Measurements from ENCODE around the gene ITSN1.
A peak's percentile ranks its signal among the peaks of the same experiment; 100 is the strongest.
"Not testable (repeated sequence)": the region's sequence is repeated elsewhere in the genome, so short reads cannot be mapped to it uniquely, and the experiment has no call there.

Gene ITSN1

DNA sequence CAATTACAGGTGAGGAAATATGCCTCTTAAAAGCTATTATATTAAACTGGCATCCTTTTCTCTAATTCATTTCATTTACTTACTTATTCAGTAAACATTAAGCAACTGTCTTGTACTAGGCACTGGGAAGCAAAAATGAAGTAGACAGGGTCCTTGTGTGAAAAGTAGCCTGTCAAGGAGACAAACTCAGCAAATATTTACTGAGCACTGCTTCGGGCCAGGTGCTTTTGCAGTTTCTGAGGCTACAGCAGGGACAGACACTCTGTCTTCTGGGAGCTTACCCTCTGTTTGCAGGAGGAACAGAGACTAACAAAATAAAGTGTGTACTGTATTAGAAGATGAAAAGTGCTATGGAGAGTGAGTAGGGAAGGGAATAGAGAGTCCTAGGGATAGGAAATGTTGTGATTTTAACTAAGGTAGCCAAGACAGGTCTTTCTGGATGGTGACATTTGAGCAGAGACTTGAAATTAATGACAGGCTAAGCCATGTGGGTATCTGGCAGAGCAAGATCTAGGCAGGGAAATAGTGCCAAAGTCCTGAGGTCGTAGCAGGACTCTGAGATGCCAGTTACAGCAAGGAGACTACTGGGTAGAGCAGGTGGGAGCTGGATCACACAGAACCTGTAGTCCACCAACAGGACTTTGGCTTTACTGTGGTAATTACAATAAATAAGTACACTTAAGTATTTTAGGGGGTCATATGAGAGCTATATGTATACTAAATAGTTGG, 133.0 kb downstream of the ITSN1 start:
- DNase-seq: peak; percentile 33

DNA sequence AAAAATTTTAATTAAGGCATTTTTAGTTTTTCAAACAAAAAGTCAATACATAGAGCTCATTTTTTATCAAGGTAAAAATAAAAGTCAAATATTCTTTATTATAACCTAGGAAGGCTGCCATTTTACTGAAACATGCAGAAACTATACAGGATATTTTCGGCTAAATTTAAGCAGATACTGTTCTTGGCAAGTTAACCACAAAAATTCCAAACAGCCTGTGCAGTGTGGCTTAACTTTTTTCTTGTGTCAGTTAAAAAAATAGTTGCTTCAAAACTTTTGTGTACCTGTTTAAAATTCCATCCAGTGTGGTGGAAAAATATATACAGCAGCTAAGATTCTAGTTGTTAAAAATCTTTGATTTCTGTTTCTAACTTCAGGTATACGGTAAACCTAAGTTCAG, 138.3 kb downstream of the ITSN1 start:
- no peak for DNase-seq

DNA sequence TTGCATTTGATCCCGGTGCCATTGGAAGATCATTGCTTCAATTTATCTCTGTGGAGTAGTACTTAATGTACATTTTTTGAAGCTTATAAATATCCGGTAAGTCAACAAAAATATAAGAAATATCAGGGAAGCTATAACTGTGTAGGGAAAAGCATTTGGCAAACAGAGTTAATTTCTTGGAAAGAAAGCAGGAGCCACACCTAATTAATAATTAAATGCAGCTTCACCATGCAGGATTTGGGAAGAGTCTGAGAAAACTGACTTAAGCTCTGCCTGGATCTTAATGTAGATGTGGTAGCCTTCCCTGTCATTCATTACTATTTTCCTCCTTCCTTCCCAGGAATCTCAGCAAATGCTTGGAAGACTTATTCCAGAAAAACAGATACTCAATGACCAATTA, 138.8 kb downstream of the ITSN1 start:
- no peak for DNase-seq

DNA sequence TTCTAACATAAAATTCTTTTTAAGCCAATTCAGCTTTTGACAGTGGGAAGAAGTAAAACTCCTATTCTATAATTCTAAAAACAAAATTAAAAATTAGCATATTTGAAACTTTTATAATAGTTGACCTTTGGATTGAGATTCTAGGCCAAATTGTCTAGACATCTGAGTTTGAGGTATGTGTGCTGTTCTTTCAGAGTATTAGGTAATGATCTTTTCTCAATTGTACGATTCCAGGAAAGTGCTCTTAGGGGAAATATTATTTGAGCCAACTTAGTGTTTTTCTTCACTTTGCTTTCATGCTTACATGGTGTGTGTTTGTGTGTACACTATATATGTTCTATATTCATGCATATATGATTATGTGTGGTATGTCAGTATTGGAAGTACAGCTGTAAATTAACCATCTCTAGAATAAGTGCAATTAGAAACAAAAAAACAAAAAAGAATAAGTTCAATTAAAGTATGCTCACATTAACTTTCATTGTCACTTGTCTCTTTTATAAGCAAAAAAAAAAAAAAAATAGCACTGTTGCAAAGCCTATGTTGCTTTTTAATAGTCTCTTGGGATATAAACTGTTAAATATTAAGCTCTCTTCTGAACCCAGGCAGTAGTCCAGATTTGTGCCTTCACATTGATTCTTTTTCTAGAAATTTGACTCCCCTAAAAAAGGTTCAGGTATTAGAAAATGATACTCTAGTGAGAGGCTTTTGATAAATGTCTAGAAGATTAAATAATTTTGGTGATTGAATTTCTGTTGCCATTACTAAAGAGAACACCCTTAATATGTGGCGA, 141.1 kb downstream of the ITSN1 start:
- no peak for DNase-seq

DNA sequence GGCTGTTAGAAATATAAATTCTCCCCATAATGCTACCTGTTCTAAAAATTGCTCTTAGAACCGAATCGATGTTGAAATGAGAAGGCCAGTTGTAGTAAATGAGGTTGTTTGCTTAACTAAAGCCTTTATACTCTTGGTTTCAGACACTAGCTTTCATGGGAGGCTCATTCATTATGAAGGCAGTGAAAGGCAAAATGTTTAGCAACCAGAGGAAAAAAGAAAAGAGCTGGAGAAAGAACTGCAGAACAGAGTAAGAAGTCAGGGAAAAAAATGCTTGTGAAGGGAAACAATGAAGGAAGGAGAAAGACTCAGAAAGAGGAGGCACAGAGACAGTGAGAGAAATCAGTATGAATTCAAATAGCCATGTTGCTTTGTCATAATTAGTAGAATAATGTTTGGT, 145.1 kb downstream of the ITSN1 start:
- no peak for DNase-seq

DNA sequence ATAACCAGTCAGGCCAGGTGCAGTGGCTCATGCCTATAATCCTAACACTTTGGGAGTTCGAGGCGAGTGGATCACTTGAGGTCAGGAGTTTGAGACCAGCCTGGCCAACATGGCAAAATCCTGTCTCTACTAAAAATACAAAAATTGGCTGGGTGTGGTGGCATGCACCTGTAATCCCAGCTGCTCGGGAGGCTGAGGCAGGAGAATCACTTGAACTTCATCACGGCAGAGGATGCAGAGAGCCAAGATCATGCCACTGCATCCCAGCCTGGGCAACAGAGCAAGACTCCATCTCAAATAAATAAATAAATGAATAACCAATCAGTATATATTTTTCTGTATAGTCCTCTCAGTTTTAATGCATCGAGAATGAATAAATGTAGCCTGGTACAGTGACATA, 146.1 kb downstream of the ITSN1 start:
- not testable (repeated sequence) for DNase-seq

DNA sequence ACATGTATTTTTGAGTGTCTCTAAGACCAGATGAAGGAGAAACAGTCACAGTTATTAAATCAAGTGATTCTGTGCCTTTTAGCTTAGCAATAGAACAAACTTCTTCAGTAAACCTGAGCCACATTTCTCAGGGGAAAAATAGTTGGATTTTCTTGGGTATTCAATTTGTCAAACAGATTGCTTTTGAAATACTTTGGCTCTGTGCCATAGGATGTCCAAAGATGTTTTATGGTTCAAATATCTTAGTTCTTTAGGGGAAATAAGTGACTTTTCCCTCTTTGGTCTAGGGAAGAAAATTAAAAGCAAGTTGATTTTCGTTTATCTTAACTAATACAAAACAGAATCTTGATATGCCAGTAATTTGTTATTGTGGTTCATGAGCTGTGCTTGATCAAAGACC, 147.4 kb downstream of the ITSN1 start:
- DNase-seq: no peak

DNA sequence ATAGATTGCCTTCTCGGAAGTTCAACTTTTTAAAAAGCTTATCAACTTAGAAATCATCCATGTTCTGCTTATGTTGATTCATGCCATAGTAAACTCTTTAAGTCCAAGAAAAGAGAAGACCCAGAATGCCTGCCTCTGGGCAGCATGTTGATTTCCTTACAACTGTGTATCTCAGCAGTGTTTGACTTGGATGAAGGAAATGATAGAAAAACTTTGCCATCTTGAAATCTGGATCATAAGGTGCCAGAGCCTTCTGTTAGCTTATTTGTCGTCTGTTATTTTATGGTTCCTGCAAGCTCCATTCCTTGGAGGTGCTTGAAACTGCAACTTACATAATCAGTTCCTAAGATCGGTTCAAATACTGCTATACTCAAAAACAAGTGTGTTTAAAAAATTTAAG, 148.8 kb downstream of the ITSN1 start:
- DNase-seq: no peak

DNA sequence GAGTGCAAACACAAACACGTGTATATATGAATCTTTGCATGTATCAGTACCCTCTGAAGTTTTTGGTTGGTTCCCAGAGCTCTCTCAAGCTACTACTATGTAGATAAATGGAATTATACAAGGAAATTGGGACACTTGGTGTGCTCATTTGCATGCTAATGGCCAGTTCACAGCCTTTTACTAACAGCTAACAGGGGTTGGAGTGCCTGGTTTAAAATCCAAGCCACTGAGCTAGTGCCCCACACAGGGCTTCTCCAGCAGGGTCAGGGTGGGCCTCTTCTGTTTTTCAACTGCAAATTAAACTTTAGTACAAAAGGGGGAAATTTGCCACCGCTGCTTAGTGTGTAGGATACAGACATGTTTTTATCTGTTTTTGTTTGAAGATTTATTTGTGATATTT, 152.3 kb downstream of the ITSN1 start:
- no peak for DNase-seq

DNA sequence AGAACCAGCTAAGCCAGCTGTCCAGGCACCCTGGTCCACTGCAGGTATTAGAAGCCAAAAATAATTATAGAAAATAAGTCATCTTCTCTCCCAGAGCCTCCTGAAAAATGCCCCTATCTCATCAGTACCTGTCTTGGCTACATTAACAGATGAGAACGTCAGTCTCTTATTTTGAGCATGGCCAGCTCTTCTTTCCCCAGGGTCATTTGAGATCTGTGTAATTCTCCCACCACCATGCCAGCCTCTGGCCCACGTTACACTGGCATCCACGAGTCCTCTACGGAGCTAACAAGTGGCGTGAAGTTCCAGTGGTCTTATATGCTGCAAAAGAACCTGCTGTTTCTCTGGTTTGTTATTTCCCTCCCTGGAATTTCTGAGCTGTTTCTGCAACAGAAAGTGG, 155.3 kb downstream of the ITSN1 start:
- no peak for DNase-seq

DNA sequence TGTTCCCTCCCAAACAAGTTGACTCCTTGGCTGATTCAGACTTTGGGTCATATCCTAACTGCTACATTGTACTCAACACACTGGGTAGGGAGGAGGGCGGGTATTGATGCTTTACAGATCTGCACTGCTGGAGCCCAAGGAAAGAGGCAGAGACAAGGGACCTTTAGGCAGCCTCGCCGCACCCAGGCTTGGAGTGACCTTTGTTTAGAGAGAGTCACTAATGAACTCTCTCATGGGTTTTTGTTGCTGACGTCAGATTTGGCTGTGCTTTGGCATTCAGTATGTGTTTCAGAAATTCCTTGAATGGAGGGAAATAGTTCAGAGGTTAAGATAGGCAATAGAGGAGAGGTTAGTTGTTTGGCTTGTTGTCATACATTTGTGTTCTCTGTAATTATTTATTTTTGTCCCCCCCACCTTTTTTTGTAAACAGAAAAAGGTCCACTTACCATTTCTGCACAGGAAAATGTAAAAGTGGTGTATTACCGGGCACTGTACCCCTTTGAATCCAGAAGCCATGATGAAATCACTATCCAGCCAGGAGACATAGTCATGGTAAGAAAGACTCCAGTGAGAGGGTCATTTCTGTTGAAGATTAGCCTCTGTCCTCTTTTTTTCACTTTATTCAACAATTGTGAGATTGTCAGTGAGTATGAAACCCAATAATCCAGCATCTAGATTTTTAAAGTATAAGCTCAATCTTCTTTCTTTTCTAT, 157.2 kb downstream of the ITSN1 start:
- no peak for DNase-seq

DNA sequence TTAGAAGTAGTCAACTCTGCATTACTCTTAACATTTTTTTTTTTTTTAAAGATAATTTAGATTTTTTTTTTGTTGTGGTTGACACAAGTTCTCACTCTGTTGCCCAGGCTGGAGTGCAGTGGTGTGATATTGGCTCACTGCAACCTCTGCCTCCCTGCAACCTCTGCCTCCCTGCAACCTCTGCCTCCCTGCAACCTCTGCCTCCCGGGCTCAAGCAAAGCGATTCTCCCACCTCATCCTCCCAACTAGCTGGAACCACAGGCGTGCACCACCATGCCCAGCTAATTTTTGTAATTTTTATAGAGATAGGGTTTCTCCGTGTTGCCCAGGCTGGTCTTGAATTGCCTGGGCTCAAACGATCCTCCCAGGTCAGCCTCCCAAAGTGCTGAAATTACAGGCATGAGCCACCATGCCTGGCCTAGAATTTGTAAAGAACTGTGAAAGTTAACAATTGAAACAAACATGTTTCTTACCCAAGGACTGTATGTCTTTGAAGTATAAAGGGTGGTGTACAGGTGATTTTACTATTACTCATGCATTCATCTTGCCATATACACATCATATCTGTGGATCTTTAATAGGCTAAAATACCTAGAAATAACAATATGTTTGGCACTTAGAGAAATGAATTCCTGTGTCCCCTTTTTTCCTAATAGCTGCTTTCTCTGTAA, 158.6 kb downstream of the ITSN1 start:
- DNase-seq: no peak

DNA sequence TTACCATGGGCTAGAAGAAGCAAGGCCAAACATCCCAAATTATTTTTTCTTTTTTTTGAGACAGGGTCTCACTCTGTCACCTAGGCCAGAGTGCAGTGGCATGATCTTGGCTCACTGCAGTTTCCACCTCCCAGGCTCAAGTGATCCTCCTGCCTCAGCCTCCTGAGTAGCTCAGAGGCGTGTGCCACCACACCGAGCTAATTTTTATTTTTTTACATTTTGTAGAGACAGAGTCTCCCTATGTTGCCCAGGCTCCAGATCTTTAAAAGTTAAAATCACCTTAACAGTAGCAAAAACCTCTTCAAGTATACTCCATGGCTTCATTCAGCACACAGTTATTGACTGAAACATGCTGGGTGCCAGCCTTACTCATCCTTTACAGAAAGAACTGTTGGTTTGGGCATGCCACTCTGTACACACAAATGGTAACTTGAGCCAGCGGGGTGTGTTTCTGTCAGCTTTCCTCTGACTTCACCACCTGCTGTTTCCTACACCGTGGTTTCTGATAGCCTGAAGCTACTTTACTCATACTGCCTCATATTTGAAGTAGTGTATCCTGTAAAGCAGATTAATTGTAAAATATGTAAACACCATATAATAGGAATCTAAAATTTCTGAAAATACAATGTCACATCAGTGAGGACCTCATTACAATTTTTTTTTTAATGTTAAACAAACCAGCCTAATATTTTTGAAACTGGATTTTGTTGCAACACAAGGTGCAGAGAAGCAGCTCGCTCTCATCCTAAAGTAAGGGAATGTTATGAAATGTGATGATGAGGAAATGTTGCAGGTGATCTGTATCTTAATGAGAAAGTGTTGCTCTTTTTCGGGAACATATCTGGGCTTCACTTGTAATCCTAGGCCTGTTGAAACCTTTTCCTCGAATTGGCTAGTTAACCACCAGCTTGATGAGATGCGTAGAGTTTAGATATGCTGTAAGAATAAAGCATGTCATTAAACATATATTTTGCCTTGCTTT, 159.4 kb downstream of the ITSN1 start:
- peak; percentile 96 for DNase-seq

DNA sequence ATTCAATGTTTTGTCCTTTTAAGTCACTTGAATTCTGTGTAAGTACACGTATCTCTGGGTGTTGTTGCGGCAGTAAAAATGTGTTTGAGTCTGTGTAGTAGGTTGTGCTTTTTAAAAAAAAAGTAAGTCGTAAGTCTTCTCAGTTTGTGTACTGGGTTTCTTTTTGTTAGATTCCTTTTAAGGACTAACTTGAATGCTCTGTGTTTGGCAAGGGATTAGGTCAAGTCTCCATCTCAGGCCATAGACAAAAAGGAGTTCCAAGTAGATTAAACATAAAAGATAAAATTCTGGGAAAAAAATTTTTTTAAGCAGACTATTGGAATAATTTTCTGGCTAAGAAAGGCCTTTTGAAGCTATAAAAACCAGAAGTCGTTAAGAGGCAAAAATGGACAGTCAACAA, 160.2 kb downstream of the ITSN1 start:
- no peak for DNase-seq

DNA sequence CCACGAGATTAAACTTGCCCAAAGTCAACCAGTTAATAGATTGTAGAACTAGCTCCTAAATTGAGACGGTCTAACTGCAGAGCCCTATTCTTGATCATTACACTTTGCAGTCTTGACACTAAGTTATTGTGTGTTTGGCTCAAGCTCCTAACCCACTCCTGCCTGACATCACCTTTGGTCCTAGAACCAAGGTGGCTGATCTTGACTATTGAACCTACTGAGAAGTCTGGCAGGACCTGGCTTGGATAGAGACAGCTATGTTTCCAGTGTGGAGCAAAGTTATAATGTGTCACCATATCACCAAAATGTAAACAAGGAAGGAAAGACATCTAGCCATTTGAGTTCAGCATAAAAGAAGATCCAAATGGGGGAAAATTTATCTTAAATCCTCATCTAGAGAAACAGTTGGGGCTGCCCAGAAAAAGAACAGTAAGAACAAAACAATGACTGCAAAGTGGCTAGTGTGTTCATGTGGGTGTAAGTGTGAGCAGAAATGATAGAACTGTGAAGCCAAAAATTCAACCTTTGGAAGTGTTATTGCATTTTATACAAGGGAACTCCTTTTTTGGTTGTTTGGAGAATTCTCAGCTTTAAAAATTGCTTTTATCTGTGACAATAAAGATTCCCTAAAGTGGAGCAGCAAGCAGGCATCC, 166.5 kb downstream of the ITSN1 start:
- DNase-seq: no peak

DNA sequence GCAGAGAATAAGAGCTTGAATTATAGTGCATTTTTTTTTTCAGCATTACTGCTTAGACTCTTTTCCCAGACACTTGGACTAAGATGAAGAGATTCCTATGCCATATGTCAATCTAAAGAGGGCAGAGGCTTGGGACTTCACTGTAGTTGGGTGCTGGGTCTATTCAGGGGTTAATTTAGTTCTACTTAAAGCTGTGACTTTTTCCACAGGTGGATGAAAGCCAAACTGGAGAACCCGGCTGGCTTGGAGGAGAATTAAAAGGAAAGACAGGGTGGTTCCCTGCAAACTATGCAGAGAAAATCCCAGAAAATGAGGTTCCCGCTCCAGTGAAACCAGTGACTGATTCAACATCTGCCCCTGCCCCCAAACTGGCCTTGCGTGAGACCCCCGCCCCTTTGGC, 168.5 kb downstream of the ITSN1 start:
- DNase-seq: no peak

DNA sequence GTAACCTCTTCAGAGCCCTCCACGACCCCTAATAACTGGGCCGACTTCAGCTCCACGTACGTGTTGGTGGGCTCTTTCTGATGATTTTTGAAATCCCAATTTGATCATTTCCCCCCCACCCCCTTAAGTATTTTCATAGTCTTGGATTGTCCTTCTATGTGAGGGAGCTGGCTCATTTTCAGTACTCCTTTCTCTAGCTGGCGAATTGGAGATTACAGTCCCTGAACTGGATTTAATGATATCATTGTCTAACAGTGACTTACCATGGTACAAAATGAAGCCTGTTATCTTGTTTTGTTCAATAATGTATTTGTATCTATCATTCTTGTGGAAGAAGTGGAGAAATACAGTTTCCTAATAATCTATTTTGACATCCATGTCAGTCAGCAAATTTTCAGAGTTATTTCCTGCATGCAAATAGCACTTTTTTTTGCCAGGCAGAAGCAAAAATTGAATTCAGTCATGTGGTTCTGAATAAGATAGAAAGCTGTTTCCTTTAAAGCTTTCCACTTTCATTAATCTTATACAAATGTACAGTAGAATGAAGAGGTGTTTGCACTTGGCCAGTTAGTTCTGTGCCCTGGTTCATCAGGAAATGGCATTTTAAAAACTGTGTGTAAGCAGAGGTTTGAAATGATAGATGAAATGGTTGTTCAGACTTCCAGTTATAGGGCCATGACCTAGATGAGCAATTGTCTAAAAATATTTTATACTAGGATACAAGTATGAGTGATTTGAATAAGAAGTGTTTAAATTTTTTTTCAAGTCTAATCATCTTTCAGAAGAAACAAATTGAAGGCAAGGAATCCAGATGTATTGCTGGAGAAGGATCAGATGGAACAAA, 169.1 kb downstream of the ITSN1 start:
- DNase-seq: no peak

DNA sequence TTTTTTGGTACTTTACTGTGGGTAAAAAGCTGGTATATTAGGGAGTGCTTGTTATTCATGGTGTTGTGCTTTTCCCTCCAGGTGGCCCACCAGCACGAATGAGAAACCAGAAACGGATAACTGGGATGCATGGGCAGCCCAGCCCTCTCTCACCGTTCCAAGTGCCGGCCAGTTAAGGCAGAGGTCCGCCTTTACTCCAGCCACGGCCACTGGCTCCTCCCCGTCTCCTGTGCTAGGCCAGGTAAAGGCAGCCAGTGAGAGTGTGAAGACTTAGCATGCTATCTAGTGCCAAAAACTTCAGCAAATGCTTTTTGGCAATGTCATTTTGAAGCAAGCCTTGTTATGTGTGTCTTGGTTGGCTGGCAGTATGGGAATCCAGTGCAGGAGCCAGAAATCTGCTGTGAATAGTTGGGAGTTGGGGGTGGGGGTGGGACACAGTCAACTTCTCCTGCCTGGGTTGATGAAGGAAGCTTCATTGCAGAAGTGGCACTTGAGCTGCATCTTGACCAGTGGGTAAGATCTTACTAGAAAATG, 171.6 kb downstream of the ITSN1 start:
- no peak for DNase-seq

DNA sequence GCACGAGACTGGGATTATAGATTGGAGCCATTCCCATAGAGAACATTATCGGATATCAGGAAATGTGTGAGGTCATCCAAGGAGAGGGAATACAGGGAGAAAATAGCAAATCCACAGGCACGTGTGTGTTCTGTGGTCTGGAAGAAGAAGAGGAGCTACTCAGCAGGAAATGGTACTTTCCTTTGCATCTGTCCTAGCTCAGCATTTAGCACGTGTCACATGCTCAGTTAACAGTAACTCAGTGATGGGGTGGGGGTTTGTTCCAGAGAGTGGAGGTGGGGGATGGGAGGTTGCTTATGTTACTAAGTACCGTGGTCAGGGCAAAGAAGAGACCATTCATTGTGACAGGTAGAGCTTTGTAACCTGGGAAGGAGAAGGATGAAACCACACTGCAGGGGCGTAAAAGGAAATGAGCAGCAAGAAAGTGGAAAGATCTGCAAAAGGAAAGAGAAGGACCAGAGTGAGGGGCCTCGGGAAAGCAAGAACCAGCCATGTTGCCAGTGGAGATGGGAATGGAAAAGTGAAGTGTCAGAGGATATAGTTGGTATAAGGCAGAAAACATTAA, 172.9 kb downstream of the ITSN1 start:
- no peak for DNase-seq

DNA sequence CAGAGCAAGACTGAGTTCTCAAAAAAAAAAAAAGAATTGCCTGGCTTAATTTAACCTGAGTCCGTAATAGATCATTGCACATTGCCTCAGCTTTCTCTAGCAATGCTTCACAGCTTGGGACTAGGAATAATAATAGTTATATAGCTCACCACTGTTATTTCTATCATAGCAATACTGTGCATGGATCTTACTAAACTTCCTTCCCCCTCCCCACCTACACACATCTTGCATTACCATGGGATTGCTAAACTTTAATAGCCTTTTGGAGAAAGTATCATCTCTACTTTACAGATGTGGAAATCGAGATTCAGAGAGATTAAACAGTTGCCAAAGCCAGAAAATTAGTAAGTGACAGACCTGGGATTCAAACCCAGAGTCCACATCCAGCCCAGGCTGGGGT, 173.9 kb downstream of the ITSN1 start:
- DNase-seq: no peak
